Activated CD8-positive, alpha-beta memory T cell treated with anti-CD3 and anti-CD28 coated beads for 1 hour (primary cell): ENCODE measurements around the gene ALG2.
A peak's percentile ranks its signal among the peaks of the same experiment; 100 is the strongest.

Source experiments
- DNase-seq, 2 donors: peaks; one replicate each; pipeline ENCODE4 v3.0.0-alpha.2; 2020; ENCODE audit warnings: low read depth in 1 of 2; ENCODE audit errors: extremely low read depth in 1 of 2

The ALG2 gene, protein sequence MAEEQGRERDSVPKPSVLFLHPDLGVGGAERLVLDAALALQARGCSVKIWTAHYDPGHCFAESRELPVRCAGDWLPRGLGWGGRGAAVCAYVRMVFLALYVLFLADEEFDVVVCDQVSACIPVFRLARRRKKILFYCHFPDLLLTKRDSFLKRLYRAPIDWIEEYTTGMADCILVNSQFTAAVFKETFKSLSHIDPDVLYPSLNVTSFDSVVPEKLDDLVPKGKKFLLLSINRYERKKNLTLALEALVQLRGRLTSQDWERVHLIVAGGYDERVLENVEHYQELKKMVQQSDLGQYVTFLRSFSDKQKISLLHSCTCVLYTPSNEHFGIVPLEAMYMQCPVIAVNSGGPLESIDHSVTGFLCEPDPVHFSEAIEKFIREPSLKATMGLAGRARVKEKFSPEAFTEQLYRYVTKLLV

DNA sequence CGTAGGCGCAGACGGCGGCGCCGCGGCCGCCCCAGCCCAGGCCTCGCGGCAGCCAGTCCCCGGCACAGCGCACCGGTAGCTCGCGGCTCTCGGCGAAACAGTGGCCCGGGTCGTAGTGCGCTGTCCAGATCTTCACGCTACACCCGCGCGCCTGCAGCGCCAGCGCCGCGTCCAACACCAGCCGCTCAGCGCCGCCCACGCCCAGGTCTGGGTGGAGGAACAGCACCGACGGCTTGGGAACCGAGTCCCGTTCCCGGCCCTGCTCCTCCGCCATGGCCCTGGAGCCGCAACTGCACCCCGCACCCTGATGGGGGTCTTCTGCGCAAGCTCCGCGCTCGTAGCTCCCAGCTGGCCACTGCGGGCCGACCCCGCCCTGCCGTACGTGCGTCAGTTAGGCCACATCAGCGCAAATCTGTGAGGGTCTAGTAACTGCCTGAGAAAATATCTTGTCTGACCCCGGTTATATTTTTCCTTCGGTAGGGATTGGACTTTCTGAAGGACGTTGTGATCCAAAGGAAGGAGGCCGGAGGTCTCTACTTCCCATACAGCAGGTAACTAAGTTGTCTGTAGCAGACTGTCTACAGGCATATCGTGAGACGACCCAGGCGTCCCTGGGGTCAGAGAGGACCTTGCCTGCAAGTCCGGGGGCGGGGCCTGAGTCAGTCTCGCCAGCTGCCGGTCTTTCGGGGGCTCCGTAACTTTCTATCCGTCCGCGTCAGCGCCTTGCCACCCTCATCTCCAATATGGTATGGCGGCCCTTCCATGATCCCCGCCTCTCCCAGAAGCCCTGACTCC, at the start of gene ALG2, which contains the start of gene SEC61B:
Gene ALG2 (minus strand): TSS at position 322 of the 795 bp plus-strand sequence. CDS start 48 bp downstream, at position 274.
Gene SEC61B (plus strand): TSS at position 662 of the 795 bp plus-strand sequence. CDS start 82 bp downstream, at position 744.
- peak; percentile 87 to 92 for DNase-seq

DNA sequence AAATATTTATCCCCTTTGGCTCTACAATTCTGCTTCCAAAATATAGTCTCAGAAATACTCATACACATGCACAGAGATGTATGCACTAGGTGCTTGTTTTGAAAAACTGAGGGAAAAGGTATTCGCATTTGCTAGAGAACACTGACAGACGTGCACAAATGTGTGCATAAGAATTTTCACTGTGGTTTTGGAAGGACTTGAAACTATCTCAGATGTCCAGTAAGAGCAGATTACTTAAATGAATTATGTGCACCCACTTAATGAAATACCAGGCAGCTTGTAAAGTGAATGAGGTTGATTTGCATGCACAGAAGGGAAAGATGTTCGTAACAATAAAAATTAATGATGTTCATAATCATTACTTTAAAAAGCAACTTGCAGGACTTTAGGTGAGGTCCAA, 48.7 kb upstream of the ALG2 start:
- no peak for DNase-seq

DNA sequence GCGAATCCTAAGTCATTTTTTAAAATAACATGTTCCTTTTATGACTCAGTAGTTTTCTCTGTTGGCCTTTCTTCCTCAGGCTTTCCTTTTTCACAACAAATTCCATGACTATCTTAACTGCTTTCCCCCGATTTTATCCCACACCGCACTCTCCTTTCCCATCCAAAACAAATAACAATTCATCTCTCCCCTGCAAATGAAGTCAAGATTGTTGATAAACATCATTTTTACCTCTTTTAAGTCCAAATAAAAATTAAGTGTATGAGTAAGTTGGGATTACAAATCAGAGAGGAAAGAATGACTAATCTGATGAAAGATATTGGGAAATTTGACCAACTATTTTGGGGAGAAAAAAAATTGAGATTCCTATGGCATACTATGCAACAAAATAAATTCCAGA, 47.7 kb upstream of the ALG2 start:
- no peak for DNase-seq

DNA sequence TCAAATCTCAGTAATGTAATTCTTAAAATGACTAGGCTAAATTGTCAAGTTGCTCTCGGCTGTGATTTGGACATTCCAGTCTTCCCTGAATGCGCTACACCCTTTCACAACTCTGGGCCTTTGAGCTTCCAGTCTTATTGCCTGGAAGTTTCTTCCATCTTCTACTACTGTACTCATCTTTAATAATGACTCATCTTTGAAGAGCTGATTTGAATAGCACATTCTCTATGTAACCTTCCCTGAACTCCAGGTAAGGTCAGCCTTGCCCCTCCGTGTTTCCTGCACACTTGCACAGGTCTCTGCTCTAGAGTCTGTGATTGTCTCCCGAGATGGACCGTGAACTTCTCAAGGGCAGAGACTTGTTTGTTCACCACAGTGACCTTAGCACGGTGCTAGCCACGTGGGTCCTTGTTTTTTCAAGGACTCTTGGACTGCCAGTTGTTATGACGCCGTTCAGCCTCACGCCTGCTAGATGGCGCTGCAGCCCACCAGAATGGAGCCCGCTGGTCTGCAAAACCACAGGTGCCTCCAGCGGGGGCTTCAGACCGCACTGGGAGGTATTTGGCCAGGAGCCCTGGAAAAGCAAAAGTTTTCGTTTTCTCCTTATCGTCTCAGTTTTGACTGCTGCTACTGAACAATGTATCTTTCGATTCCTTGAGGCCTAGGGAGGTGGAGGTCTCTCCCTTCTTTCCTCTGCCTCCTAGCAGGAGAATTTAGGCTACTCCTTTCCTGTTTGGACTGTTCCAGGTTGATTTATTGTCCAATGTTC, 44.7 kb upstream of the ALG2 start:
- peak; percentile 25 to 28 for DNase-seq

DNA sequence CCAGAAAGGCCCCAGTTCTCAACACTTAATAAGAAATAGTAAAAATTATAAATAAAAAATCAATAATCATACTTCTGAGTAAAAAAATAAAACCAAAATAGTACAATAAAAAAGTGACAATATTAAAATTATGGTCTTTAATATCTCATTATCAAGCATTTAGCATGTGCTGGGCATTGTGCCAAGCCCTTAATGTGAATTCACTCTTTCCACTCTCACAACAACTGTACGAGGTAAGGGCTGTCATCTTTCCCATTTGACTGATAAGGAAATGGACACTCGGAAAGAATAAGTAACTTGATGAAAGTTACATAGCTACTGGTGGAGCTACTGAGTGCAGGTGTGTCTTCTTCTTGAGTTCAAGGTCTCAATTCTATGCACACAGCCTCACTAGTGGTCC, 43.9 kb upstream of the ALG2 start:
- DNase-seq = no peak

DNA sequence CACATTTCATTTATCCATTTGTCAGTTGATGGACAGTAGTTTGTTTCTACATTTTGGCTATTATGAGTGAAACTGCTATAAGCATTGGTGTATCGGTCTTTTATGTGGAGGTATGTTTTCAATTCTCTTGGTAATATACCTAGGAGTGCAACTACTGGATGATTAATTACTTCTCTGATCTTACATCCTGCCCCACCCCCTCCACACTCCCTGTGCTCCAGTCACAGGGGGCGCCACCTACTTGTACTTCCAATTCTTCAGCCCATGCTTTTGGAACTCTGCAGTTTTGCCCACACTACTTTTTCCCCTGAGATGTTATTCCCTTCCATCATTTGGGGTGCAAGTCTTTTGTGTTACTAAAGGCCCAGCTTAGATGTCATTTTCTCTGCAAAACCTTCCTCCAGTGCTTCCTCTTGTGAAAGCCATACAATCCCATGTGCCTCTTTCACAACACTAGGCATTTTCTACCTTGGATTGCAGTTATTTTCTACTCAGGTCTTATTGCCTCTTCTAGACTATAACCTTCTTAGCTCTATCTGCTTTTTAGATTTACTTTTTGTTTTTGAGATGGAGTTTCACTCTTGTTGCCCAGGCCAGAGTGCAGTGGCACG, 42.4 kb upstream of the ALG2 start:
- DNase-seq = no peak

DNA sequence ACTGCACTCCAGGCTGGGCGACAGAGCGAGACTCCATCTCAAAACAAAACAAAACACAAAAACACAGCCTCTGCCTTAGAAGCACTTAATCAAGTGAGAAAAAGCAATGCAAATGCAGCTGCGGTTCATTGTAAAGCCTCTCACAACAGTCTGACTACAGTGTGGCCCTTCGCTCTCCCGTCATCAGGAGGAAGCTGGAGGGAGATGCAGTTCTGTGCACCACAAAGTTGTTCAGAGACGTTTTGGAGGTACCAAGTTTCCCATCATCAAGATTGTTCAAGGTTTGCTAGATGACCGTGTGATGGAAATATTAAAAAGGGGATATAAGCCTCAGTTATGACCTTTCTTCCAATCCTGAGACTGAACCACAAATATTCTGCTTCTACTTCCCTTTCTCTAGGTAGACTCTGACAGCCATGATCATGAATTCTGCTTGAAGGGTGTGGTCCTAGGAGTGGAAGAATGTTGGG, 41.2 kb upstream of the ALG2 start:
- DNase-seq = no peak

DNA sequence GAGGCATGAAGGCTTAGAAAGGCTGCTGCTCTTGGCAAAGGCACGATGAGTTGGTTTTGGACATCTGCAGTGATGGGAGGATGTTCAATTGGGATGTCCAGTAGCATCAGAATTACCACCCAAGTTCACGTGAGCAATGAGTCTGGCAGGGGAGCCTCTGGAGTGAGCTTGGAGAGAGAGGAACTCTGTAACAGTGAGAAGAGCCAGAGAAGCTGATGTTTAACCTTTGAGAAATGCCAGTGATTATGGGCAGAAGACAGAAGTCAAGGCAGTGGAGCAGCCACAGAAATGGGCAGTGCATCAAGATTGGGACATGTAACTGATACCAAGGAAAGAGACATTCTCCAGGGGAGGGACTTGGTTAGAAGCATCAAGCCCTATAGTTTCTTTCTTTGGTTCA, 40.2 kb upstream of the ALG2 start:
- no peak for DNase-seq

DNA sequence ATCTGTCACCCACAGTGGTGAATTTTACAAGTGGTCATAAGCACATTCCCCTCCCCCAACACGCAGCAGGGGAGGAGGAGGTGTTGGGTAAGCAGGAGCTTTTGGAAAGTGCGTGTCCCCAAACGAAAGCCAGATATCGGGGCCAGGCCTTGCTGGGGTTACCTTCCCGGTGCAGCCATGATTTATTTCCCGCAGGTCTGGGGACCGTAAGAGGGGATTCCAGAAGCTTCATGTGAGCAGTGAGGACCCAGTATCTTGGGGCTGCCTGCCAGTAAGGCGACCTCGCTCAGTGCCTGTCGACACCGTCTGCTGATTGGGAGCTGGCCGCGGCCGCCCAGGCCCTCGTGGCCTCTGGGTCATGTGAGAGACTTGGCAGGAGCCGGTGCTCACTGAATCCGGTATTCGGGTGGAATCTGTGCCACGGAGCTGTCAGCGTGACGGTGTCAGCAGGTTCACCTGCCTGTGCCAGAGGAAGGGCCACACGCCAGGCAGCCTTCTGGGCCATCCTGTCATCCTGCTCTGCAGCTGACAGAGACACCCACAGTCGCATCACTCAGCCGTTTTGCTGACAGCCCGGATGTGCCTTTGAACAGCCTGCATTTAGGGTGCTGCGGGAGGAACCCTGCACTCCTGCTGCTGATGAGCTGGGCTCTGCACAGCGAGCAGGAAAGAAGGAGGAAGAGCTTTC, 37.6 kb upstream of the ALG2 start:
- DNase-seq = no peak

DNA sequence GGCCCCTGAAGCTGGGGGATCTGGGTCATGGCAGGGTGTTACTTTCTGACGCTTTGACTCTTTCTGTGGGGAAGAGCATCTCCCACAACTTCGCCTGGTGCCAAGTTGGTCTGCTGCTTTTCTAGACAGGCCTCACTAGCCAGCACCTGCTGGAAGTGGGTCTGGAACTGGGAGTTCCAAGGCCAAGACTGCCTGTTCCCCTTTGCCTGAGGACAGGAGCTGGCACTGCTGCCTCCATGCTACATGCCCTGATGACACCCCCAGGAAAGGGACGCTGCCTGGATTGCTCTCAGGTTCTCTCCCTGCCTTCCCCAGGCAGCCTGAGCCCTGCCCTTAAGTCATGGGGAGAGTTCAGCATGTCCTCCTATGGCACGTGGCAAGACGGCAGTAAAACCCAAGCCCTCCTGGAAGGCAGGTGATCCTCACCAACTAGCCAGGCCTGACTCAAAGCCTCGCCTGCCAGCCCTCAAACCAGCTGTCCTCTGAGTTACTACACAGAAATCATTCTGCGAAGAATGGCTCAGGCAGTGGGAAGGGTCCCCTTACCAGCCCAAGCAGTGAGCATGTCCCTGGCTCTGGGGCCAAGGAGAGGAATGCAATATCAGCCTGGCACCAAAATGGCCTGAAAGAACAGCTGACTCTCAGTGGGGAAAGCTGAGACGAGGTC, 36.1 kb upstream of the ALG2 start:
- DNase-seq = no peak

DNA sequence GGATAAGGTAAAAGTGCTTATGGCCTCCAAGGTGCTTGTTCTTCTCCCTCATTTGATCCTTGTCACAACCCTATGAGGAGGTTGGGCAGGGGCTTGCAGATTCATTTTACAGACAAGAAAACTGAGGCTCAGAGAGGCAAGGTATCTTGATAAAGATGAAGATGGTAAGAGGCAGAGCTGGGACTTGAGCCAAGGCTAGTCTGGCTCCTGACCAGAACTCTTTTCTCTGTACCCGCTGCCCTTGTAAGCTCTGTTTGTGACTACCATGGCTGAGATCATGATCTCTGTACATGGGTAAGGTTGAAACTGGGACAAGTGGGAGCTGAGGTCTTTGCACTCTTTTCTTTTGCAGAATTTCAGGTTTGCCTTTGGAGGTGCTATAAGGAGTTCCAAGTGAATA, 33.9 kb upstream of the ALG2 start:
- no peak for DNase-seq

DNA sequence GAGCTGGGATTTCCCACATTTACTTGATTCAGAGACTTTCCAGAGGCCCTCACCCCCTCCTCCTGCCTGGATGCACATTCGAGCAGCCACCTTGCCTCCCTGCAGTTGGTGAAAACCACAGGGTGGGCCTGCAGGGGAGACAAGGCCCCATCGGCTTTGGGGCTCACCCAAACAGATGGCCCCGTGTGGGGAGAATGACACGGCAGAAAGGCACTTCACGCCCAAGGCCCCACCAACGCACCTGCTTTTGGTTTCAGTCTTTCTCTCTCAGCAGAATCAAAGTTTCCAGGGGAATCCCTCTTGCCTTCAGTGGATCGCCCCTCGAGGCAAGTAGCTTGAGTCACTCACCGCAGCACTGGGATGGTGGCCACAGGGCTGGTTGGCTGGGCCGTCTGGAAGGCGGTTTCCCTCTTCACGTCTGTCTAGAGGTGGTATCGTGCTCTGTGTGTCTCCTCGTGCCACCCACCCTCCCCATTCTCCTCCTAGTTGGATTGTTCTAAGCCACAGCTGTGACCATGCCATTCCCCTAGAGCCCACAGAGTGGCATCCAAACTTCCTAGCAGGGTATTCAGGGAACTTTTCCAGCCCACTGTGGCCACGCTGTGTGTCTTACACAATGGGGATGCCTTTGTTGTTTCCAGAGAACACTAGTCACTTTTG, 32.2 kb upstream of the ALG2 start:
- DNase-seq = peak; percentile 11 to 19

DNA sequence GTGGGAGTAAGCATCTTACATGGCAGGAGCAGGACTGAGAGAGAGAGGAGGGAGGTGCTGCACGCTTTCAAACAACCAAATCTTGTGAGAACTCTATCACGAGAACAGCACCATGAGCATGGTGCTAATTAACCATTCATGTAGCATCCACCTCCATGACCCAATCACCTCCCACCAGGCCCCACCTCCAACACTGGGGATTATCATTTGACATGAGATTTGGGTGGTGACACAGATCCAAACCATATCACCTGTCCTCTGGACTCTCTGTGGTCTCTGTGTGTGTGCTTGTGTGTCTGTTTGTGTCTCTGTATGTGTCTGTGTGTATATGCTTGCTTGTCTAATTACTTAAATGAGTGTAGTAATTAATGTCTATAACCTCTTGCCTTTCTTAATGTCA, 31.4 kb upstream of the ALG2 start:
- DNase-seq = no peak

DNA sequence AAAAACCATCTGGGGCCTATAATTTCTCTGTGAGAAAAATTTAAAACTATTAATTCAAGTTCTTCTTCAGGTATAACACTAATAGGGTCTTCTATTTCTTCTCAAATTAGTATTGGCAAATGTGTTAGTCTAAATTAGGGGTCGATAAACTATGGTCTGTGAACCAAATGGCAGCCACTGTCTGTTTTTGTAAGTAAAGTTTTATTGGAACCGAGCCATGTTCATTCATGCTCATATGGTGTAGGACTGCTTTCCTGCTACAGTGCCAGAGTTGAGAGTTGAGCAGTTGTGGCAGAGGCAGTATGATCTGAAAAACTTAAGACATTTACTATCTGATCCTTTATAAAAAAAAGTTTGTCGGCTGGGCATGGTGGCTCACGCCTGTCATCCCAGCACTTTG, 29.4 kb upstream of the ALG2 start:
- no peak for DNase-seq

DNA sequence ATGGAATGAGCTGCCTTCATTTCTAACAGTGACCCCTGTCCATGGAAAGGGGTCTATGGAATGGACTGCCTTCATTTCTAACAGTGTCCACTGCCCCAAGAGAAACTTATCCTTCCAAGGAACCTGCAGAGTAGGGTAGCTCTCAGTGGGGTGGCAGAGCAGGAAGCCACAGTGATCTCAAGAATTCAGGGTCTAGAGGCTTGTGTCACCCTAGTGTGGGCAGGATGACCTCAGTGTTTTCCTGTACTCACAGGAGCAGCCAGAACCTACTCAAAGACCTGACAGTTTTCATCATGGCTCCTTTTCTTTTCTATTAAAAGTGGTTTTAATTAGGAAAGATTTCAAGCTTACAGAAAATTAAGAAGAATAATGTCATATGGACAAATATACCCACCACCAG, 27.9 kb upstream of the ALG2 start:
- no peak for DNase-seq

DNA sequence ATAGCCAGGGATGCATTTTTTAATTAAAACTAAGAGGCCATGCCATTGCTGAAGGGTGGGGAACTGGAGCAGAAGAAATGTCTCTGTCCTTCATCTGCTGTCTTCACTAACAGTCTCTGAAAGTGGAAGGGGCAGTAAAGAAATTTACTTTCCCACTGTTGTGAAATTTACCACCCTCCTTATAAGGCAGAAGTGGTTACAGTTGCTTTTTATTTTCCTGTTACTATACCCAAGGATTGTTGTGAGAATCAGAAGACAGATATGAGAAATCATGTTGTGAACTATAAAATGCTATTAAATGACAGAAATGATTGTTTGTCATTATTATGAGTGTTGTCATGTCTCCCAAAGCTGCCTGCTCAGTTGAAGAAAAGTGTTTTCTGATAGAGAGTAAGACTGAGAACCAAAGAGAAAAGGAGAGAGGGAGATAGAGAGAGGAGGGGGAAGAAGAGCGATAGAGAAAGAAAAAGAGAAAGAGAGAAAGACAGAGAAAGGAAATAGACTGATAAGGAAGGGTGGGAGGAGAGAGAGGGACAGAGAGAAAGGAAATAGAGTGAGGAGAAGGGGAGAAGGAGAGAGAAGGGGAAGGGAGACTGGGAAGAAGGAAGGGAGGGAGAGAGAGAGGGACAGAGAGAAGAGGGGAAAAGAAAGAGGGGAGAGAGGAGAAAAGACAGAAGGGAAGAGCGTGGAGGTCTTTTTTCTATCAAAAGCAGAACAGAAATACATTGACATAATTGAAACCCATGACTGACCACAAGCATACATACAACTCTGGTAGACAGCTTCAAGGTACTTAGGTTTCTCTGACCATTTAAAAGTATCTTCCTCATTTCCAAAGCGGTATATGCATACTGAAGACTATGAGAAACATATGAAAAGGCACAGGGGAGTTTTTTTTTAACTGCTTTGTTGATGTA, 22.9 kb upstream of the ALG2 start:
- no peak for DNase-seq

DNA sequence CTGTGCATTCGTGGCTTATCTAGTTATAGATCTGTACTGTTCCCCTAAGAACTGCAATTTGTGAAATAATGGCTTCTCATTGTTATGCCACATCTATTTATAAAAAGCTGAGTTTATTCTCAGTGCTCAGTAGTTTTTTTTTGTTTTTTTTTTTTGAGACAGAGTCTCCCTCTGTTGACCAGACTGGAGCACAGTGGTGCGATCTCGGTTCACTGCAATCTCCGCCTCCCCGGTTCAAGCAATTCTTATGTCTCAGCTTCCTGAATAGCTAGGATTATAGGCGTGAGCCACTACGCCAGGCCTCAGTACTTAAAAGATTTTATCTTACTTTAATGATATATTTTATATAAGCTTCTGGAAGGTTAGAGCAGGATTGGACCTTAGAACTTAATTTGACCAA, 19.4 kb upstream of the ALG2 start:
- no peak for DNase-seq
